ACC112 (cell line): ENCODE data around the gene NPEPPS.

ENCODE experiments used
- H2AFZ ChIP-seq: fragments of 200-600 bp; sonication (generic); one replicate; pipeline ENCODE4 v1.6.0; 2017; ENCODE audit warnings: antibody characterized with exemption, low read length; ENCODE audit not compliant: unreplicated experiment
- H3K27ac ChIP-seq: fragments of 200-600 bp; sonication (generic); 2 replicates; pipeline ENCODE4 v1.5.1; 2014; ENCODE audit warnings: low read depth, mild to moderate bottlenecking, antibody characterized with exemption, low read length, moderate library complexity
- H3K27me3 ChIP-seq: fragments of 200-600 bp; sonication (generic); 2 replicates; pipeline ENCODE4 v1.6.1; 2014; ENCODE audit warnings: mild to moderate bottlenecking, antibody characterized with exemption, low read length, moderate library complexity, mixed read lengths; ENCODE audit not compliant: insufficient read depth
- H3K36me3 ChIP-seq: fragments of 200-600 bp; sonication (generic); 2 replicates; pipeline ENCODE4 v1.6.1; 2016; ENCODE audit warnings: mild to moderate bottlenecking, antibody characterized with exemption, low read length, moderate library complexity, mixed read lengths; ENCODE audit not compliant: insufficient read depth
- H3K4me1 ChIP-seq: fragments of 200-600 bp; sonication (generic); one replicate; pipeline ENCODE4 v1.6.1; 2016; ENCODE audit warnings: low read length, mixed read lengths; ENCODE audit not compliant: insufficient read depth, unreplicated experiment, control insufficient read depth
- H3K4me3 ChIP-seq: fragments of 200-600 bp; sonication (generic); 2 replicates; pipeline ENCODE4 v1.5.1; 2014; ENCODE audit warnings: mild to moderate bottlenecking, low read depth, low read length
- H3K79me2 ChIP-seq: fragments of 200-600 bp; sonication (generic); one replicate; pipeline ENCODE4 v1.6.0; 2016; ENCODE audit warnings: low read length; ENCODE audit not compliant: control insufficient read depth, unreplicated experiment, insufficient read depth

NPEPPS gene

GRCh38 chr17:47630614-47631013, 99.7 kb downstream of the NPEPPS start:
- no peaks in the 10 kb centered on the region for H3K27me3 ChIP-seq
- H2AFZ ChIP-seq: no peak overlapping the region
- no peaks in the 10 kb centered on the region for H3K36me3 ChIP-seq
- no peak overlapping the region for H3K27ac ChIP-seq
- no peaks in the 10 kb centered on the region for H3K4me1 ChIP-seq
- H3K79me2 ChIP-seq: no peaks in the 10 kb centered on the region
- H3K4me3 ChIP-seq: no peak overlapping the region

- no peaks in the 10 kb centered on the region for H3K4me1 ChIP-seq
- no peak overlapping the region for H2AFZ ChIP-seq
- H3K36me3 ChIP-seq: no peaks in the 10 kb centered on the region
- H3K27ac ChIP-seq: no peak overlapping the region
- no peaks in the 10 kb centered on the region for H3K79me2 ChIP-seq
- no peak overlapping the region for H3K4me3 ChIP-seq
- no peaks in the 10 kb centered on the region for H3K27me3 ChIP-seq
These were observed 102.1 kb downstream of the NPEPPS start for GRCh38 chr17:47632991-47633390.

- H2AFZ ChIP-seq: no peak overlapping the region
- H3K27ac ChIP-seq: no peak overlapping the region
- H3K36me3 ChIP-seq: no peaks in the 10 kb centered on the region
- H3K27me3 ChIP-seq: no peaks in the 10 kb centered on the region
- no peak overlapping the region for H3K4me3 ChIP-seq
- no peaks in the 10 kb centered on the region for H3K4me1 ChIP-seq
- no peaks in the 10 kb centered on the region for H3K79me2 ChIP-seq
These were observed 103.1 kb downstream of the NPEPPS start for GRCh38 chr17:47633996-47634395.

- Histone ChIP-seq H3K79me2 (no peaks in the 10 kb centered on the region), H3K4me3 (no peak overlapping the region), H3K27ac (no peak overlapping the region), H2AFZ (no peak overlapping the region), H3K27me3 (no peaks in the 10 kb centered on the region), H3K4me1 (no peaks in the 10 kb centered on the region), H3K36me3 (no peaks in the 10 kb centered on the region)
These were observed 104.0 kb downstream of the NPEPPS start for GRCh38 chr17:47634870-47635269.

- no peaks in the 10 kb centered on the region for H3K79me2 ChIP-seq
- no peak overlapping the region for H3K27ac ChIP-seq
- H3K27me3 ChIP-seq: no peaks in the 10 kb centered on the region
- H3K36me3 ChIP-seq: no peaks in the 10 kb centered on the region
- no peak overlapping the region for H2AFZ ChIP-seq
- H3K4me1 ChIP-seq: no peaks in the 10 kb centered on the region
- H3K4me3 ChIP-seq: no peak overlapping the region
These were observed 104.8 kb downstream of the NPEPPS start for GRCh38 chr17:47635734-47636133.

GRCh38 chr17:47636273-47637030, 105.5 kb downstream of the NPEPPS start:
- H3K27me3 ChIP-seq: no peaks in the 10 kb centered on the region
- H2AFZ ChIP-seq: no peak overlapping the region
- H3K36me3 ChIP-seq: no peaks in the 10 kb centered on the region
- H3K4me3 ChIP-seq: no peak overlapping the region
- no peak overlapping the region for H3K27ac ChIP-seq
- H3K4me1 ChIP-seq: no peaks in the 10 kb centered on the region
- no peaks in the 10 kb centered on the region for H3K79me2 ChIP-seq

GRCh38 chr17:47638903-47639302, 108.0 kb downstream of the NPEPPS start:
- H2AFZ ChIP-seq: no peak overlapping the region
- no peaks in the 10 kb centered on the region for H3K36me3 ChIP-seq
- H3K4me1 ChIP-seq: peaks cover 12% of the 10 kb centered on the region
- H3K27me3 ChIP-seq: no peaks in the 10 kb centered on the region
- H3K4me3 ChIP-seq: no peak overlapping the region
- H3K79me2 ChIP-seq: no peaks in the 10 kb centered on the region
- no peak overlapping the region for H3K27ac ChIP-seq

- H3K27me3 ChIP-seq: no peaks in the 10 kb centered on the region
- H3K4me1 ChIP-seq: peaks cover 12% of the 10 kb centered on the region
- no peak overlapping the region for H3K4me3 ChIP-seq
These were observed 109.2 kb downstream of the NPEPPS start for GRCh38 chr17:47640076-47640475.

GRCh38 chr17:47641202-47641601, 110.3 kb downstream of the NPEPPS start:
- peaks cover 12% of the 10 kb centered on the region for H3K4me1 ChIP-seq
- H3K27ac ChIP-seq: no peak overlapping the region
- H3K4me3 ChIP-seq: no peak overlapping the region
- no peak overlapping the region for H2AFZ ChIP-seq
- H3K36me3 ChIP-seq: no peaks in the 10 kb centered on the region
- no peaks in the 10 kb centered on the region for H3K79me2 ChIP-seq
- no peaks in the 10 kb centered on the region for H3K27me3 ChIP-seq

More at GRCh38 chr17:47640076-47640475, 109.2 kb downstream of the NPEPPS start:
- H2AFZ ChIP-seq: no peak overlapping the region
- H3K27ac ChIP-seq: no peak overlapping the region
- H3K79me2 ChIP-seq: no peaks in the 10 kb centered on the region
- H3K36me3 ChIP-seq: no peaks in the 10 kb centered on the region

- H2AFZ ChIP-seq: no peak overlapping the region
- H3K27ac ChIP-seq: no peak overlapping the region
- no peaks in the 10 kb centered on the region for H3K79me2 ChIP-seq
- H3K27me3 ChIP-seq: no peaks in the 10 kb centered on the region
- no peak overlapping the region for H3K4me3 ChIP-seq
- no peaks in the 10 kb centered on the region for H3K36me3 ChIP-seq
- peaks cover 12% of the 10 kb centered on the region for H3K4me1 ChIP-seq
These were observed 112.2 kb downstream of the NPEPPS start for GRCh38 chr17:47643116-47643515.

GRCh38 chr17:47644324-47644723, 113.4 kb downstream of the NPEPPS start:
- Histone ChIP-seq H2AFZ (no peak overlapping the region), H3K4me1 (peaks cover 12% of the 10 kb centered on the region), H3K27ac (no peak overlapping the region), H3K36me3 (no peaks in the 10 kb centered on the region), H3K27me3 (no peaks in the 10 kb centered on the region), H3K4me3 (no peak overlapping the region), H3K79me2 (no peaks in the 10 kb centered on the region)
